AG04449 (cell line): ENCODE data around the gene POLR3K.
A peak's percentile ranks its signal among the peaks of the same experiment; 100 is the strongest.

Source experiments
- CTCF ChIA-PET: fragments of 350-600 bp; formaldehyde crosslinking; extraction: SDS; loops from one replicate; lab custom pipeline; 2021; ENCODE audit warnings: antibody characterized with exemption; lab: Yijun Ruan, JAX
- POLR2A ChIA-PET: fragments of 400-600, 350-600 bp; formaldehyde crosslinking; extraction: SDS; loops from one replicate; lab custom pipeline; 2020; ENCODE audit warnings: antibody characterized with exemption, inconsistent platforms; lab: Yijun Ruan, JAX
- DNase-seq: peaks from one replicate; pipeline ENCODE4 v3.0.0-alpha.2; 2010; ENCODE audit warnings: low read depth, low spot score
- H3K4me3 ChIP-seq: 2 replicates; pipeline ENCODE4 v1.5.1; 2011; ENCODE audit warnings: low read depth, mild to moderate bottlenecking, control low read depth, low read length
- TF ChIP-seq, protein P1 (sequence below): IDR thresholded peaks from one replicate; pipeline ENCODE4 v1.5.1; 2011; ENCODE audit warnings: mild to moderate bottlenecking, moderate library complexity, low read length, control low read depth, inconsistent platforms; ENCODE audit not compliant: insufficient read depth; ENCODE audit errors: missing control alignments

The POLR3K gene

GRCh38 chr16:83781-84615 lies 30.6 kb upstream of the POLR3K start:
- no peak for DNase-seq
- ChIA-PET POLR2A (interaction anchor here (1.3 to 2.2 kb wide), 5 partner anchors 9 to 30 kb away, joined by 4 to 10 read pairs (median 6); partner anchors contain the start of genes POLR3K and SNRNP25), CTCF (interaction anchor here (2.6 to 19.2 kb wide), 4 partner anchors 12 to 98 kb away, joined by 7 to 728 read pairs (median 60); partner anchors contain the start of genes MPG and RHBDF1)
- TF ChIP-seq, protein P1, sequence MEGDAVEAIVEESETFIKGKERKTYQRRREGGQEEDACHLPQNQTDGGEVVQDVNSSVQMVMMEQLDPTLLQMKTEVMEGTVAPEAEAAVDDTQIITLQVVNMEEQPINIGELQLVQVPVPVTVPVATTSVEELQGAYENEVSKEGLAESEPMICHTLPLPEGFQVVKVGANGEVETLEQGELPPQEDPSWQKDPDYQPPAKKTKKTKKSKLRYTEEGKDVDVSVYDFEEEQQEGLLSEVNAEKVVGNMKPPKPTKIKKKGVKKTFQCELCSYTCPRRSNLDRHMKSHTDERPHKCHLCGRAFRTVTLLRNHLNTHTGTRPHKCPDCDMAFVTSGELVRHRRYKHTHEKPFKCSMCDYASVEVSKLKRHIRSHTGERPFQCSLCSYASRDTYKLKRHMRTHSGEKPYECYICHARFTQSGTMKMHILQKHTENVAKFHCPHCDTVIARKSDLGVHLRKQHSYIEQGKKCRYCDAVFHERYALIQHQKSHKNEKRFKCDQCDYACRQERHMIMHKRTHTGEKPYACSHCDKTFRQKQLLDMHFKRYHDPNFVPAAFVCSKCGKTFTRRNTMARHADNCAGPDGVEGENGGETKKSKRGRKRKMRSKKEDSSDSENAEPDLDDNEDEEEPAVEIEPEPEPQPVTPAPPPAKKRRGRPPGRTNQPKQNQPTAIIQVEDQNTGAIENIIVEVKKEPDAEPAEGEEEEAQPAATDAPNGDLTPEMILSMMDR = no peak
- H3K4me3 ChIP-seq = no peak overlapping the region

DNA sequence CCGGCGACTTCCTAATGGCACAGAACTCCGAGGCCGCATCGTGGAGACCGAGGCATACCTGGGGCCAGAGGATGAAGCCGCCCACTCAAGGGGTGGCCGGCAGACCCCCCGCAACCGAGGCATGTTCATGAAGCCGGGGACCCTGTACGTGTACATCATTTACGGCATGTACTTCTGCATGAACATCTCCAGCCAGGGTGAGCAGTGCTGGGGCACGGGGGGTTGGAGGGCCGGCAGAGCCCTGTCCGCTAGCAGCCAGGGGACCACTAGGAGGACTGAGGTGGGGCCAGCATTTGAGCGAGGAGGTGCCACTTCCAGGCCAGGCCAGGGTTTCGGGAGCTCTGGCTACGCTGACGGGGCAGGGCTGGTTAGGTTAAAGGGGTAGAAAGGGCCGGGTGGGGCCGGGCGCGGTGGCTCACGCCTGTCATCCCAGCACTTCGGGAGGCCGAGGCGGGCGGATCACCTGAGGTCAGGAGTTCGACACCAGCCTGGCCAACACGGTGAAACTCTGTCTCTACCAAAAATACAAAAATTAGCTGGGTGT lies 29.7 kb upstream of the POLR3K start:
- CTCF ChIA-PET = interaction anchor here (2.6 to 19.2 kb wide), 4 partner anchors 13 to 99 kb away, joined by 7 to 728 read pairs (median 60); partner anchors contain the start of genes MPG and RHBDF1
- no peak for DNase-seq
- TF ChIP-seq, protein P1 = no peak
- H3K4me3 ChIP-seq = no peak overlapping the region
- POLR2A ChIA-PET = interaction anchor here (2.2 kb wide), 1 partner anchor 12 kb away, joined by 10 read pairs; no protein-coding TSS in a partner anchor

GRCh38 chr16:79151-80054 lies 26.0 kb upstream of the POLR3K start:
- ChIA-PET POLR2A (no interaction called here), CTCF (interaction anchor here (0.7 to 25.1 kb wide), 3 partner anchors 12 to 28 kb away, joined by 3 to 728 read pairs (median 52); no protein-coding TSS in a partner anchor)
- TF ChIP-seq, protein P1 = no peak
- H3K4me3 ChIP-seq = peak overlapping the region; percentile 74
- no peak for DNase-seq

GRCh38 chr16:78444-79150 lies 25.2 kb upstream of the POLR3K start:
- ChIA-PET POLR2A (no interaction called here), CTCF (interaction anchor here (0.6 to 25.1 kb wide), 4 partner anchors 10 to 28 kb away, joined by 3 to 728 read pairs (median 28); no protein-coding TSS in a partner anchor)
- H3K4me3 ChIP-seq = peak overlapping the region; percentile 74
- TF ChIP-seq, protein P1 = no peak
- DNase-seq = no peak

GRCh38 chr16:77807-78443 lies 24.5 kb upstream of the POLR3K start, which contains the start of gene MPG:
Gene MPG (plus strand): TSS chr16:78225. CDS start chr16:78310, 85 bp downstream.
- POLR2A ChIA-PET = interaction anchor here (0.8 kb wide), 1 partner anchor 16 kb away, joined by 3 read pairs; no protein-coding TSS in a partner anchor
- no peak for DNase-seq

More at GRCh38 chr16:77807-78443, 24.5 kb upstream of the POLR3K start, which contains the start of gene MPG:
- H3K4me3 ChIP-seq = peak within 1 kb of the TSS; percentile 74
- CTCF ChIA-PET = interaction anchor here (1.2 to 25.1 kb wide), 5 partner anchors 9 to 104 kb away, joined by 3 to 728 read pairs (median 8); no protein-coding TSS in a partner anchor
- TF ChIP-seq, protein P1 = no peak
